GM12875 (cell line): Measurements from ENCODE around the gene TIMM8B.

Experiments used
- H3K4me3 ChIP-seq: one replicate; pipeline ENCODE4 v1.5.1; 2011; ENCODE audit warnings: low read depth, low read length, control low read depth
- TF ChIP-seq, protein P1 (sequence below): IDR thresholded peaks from 2 replicates; pipeline ENCODE4 v1.5.1; 2011; ENCODE audit warnings: low read depth, mild to moderate bottlenecking, control low read depth, inconsistent platforms, low read length, moderate library complexity, borderline replicate concordance; ENCODE audit not compliant: insufficient read depth

Gene TIMM8B

DNA sequence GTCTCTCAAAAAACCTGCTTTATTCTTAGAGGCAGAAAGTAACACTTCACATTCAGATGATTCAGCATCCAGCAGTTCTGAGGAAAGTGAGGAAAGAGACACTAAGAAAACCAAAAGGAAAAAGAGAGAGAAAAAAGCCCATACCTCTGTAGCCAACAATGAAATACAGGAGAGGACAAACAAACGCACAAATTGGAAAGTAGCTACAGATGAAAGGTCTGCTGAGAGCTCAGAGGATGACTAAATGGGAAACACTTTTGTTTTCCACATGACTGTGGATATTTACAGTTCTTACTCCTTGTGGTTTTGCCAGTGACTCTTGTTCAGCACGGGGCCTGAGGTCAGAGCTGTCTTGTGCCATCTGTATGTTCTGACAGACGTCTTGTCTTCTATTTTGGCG lies 3.8 kb downstream of the TIMM8B start:
- TF ChIP-seq, protein P1, sequence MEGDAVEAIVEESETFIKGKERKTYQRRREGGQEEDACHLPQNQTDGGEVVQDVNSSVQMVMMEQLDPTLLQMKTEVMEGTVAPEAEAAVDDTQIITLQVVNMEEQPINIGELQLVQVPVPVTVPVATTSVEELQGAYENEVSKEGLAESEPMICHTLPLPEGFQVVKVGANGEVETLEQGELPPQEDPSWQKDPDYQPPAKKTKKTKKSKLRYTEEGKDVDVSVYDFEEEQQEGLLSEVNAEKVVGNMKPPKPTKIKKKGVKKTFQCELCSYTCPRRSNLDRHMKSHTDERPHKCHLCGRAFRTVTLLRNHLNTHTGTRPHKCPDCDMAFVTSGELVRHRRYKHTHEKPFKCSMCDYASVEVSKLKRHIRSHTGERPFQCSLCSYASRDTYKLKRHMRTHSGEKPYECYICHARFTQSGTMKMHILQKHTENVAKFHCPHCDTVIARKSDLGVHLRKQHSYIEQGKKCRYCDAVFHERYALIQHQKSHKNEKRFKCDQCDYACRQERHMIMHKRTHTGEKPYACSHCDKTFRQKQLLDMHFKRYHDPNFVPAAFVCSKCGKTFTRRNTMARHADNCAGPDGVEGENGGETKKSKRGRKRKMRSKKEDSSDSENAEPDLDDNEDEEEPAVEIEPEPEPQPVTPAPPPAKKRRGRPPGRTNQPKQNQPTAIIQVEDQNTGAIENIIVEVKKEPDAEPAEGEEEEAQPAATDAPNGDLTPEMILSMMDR = no peak
- H3K4me3 ChIP-seq = no peak overlapping the region

DNA sequence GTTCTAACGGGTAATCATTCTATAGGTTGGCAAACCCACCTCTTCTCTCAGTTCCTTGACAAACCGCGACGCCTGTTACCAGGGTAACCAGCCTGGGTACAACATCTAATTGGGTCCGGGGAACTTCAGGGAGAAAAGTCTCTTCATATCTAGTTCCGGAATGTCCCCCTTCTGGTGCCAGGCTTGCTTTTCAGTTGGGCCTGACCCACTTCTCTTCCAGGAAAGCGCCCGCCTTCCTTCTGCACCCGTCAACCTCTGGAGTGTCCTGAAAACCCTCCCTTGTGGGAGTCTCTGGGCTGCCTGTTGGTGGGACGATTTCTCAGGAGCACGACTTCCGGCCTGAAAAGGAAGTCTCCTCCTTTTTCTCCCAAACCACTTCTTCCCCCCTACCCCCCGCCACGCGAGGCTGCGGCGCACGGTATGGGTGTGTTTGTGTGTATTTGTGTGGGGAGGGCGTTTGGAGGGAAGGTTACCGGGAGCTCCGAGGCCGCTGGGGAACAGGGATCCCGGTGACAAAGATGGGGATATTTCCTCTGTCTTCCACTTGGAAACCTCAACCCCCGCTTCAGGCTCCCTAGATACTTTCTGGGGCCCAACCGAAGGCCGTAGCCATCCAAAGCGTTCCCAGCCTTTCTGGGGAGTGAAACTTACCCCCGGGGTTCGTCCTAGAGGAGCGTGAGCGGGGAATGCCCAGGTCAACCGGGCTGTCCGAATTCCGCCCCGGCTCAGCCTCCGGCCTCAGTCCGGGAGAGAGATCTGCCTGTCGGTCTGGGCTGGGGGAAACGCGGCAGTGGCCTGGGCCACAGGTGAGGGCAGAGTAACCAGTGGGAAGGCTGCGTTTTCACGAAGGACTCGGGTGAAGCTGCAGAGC lies 12.4 kb downstream of the TIMM8B start, which contains the start of the genes NKAPD1 and PIH1D2:
Gene NKAPD1, plus strand, starts transcription at position 359 of the 871 bp plus-strand sequence. CDS start 1,276 bp downstream, outside the sequence.
Gene PIH1D2, minus strand, starts transcription at position 77 of the 871 bp plus-strand sequence. CDS start 843 bp downstream, outside the sequence.
- peak within 1 kb of the TSS; percentile 83 for H3K4me3 ChIP-seq
- TF ChIP-seq, protein P1 = no peak

DNA sequence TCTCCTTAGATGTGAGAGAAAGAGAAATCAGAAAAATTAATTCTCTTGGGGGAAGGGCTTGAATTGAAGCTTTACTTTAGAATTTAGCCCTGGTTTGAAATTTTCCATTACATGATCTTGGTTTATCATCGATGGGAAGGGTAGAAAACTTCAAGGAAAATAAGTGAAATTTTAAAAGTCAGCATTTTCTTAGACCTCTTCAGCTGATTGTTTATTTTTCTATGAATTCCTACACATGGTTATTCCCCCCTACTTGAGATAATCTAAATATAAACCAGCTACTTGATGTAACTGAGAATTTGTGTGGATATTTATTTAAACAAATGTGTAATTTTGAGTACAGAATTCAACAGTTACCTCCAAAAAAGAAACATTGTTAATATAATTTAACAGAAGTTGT lies 23.6 kb downstream of the TIMM8B start:
- H3K4me3 ChIP-seq = no peak overlapping the region
- TF ChIP-seq, protein P1 = no peak

DNA sequence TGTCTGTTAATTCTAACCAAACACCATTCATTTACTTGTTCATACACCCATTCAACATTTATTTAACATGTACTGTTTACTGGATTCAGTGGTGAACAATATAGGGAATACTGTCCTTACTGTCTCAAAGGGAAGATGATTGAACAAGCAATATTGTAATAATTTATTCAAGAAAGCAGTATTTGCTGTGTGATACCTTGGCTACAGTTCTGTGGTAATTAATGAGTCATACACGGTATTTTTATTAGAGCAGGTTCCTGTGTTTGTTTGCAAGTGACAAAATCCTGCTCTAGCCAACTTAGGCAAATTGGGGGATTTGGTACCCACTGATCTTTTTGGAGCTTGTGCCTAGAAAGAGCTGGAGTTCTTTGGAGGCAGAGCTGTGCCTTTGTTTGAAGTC lies 28.5 kb downstream of the TIMM8B start:
- H3K4me3 ChIP-seq = no peak overlapping the region
- TF ChIP-seq, protein P1 = no peak

DNA sequence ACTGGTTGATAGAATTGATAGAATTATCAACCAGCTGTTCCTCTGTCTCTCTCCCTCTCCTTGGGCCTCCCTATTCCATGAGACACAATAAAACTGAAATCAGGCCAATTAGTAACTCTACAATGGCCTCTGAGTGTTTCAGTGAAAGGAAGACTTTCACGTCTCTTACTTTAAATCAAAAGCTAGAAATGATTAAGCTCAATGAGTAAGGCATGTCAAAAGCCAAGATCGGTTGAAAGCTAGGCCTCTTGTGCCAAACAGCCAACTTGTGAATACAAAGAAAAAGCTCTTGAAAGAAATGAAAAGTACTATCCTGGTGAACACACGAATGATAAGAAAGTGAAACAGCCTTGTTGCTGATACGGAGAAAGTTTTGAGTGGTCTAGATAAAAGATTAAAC lies 29.4 kb downstream of the TIMM8B start:
- TF ChIP-seq, protein P1 = no peak
- H3K4me3 ChIP-seq = no peak overlapping the region

DNA sequence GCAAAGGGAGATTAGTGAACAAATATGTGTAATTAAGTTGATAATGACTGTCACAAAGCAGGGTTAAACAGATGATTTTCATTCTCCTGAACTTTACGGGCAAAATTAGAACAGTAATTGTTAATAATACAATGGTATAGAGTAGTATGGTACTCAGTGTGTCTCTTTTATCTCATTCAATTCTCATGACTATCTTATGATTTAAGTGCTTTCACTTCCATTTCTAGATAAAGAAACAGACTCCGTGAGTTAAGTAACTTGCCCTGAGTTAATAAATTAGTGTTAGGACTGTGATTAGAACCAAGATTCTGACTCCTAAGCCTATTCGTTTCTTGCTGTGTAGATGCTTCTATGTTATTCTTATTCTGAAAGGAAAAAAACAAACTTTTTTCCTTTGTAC lies 34.8 kb downstream of the TIMM8B start:
- TF ChIP-seq, protein P1 = no peak
- no peak overlapping the region for H3K4me3 ChIP-seq

DNA sequence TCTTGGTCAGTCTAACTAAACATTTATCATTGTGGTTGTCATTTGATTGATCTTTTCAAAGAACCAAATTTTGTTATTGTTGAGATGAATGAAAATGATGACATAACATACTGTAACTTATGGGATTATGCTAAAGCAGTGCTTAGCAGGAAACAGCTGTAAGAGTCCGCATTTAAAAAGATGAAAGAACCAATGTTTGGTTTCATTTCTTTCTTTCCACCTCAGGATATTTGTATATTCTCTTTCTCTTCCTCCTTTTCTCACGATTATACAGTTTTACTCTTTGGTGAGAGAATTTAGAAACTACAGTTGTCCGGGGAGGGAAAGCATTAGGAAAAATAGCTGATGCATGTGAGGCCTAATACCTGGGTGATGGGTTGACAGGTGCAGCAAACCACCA lies 35.8 kb downstream of the TIMM8B start:
- TF ChIP-seq, protein P1 = no peak
- no peak overlapping the region for H3K4me3 ChIP-seq
